Breast epithelium (tissue), 3 donors: ENCODE measurements around the gene NME2.

Experiments used
- POLR2A ChIP-seq: fragments of 450-650 bp; IDR thresholded peaks from one replicate; pipeline ENCODE4 v1.6.1; 2016; ENCODE audit warnings: antibody characterized with exemption, mild to moderate bottlenecking, moderate library complexity
- POLR2AphosphoS5 ChIP-seq, 3 donors: sonication (generic); formaldehyde crosslinking; IDR thresholded peaks; one replicate each; pipeline ENCODE4 v1.6.1; 2017; ENCODE audit warnings: antibody characterized with exemption in 3 of 3
- TF ChIP-seq, protein P1 (sequence below), 3 donors: fragments of 450-650 bp; IDR thresholded peaks; one replicate each; pipeline ENCODE4 v1.5.1; 2016 to 2017; ENCODE audit warnings: antibody characterized with exemption in 3 of 3, mild to moderate bottlenecking in 3 of 3, moderate library complexity in 3 of 3

DNA sequence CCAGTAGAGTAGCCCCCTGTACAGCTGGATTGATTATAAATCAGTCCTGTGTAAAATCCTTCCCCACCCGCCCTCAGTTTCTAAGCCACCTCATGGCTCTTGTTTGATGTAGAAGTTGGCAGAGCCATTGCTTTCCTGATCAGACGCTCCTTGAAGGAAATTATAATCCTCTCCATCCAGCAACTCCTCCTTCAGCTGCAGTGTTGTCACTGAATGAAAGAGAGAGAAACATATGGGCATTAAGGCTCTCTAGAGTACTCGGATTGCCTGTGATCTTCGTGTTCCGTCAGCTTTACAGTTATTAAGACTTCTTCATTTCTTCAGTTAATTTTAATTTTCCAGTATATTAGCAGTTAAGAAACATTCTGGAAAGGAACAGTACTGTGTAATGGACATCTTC lies 14.3 kb downstream of the NME2 start:
- TF ChIP-seq, protein P1, sequence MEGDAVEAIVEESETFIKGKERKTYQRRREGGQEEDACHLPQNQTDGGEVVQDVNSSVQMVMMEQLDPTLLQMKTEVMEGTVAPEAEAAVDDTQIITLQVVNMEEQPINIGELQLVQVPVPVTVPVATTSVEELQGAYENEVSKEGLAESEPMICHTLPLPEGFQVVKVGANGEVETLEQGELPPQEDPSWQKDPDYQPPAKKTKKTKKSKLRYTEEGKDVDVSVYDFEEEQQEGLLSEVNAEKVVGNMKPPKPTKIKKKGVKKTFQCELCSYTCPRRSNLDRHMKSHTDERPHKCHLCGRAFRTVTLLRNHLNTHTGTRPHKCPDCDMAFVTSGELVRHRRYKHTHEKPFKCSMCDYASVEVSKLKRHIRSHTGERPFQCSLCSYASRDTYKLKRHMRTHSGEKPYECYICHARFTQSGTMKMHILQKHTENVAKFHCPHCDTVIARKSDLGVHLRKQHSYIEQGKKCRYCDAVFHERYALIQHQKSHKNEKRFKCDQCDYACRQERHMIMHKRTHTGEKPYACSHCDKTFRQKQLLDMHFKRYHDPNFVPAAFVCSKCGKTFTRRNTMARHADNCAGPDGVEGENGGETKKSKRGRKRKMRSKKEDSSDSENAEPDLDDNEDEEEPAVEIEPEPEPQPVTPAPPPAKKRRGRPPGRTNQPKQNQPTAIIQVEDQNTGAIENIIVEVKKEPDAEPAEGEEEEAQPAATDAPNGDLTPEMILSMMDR (IDR thresholded peaks at IDR 0.05) = no peak
- no peak for TF ChIP-seq POLR2A
- no peak for TF ChIP-seq POLR2AphosphoS5 (IDR thresholded peaks at IDR 0.05)
